GF-D8 (cell line): ENCODE results near the gene NIP7.
"Not testable (repeated sequence)": the region's sequence is repeated elsewhere in the genome, so short reads cannot be mapped to it uniquely, and the experiment has no call there.

Experiments
- DNase-seq: peaks from one replicate; lab custom pipeline; 2025; lab: John Stamatoyannopoulos, UW

NIP7 gene

GRCh38 chr16:69339289-69340094 is at the start of gene NIP7, which contains the start of gene COG8:
Gene NIP7 (plus strand): TSS chr16:69339772. CDS start chr16:69339830, 58 bp downstream.
Gene COG8 (minus strand): TSS chr16:69339564. CDS start chr16:69339552, 12 bp downstream.
- DNase-seq, result peak; percentile 96

GRCh38 chr16:69291657-69292056 is 47.9 kb upstream of the NIP7 start:
- not testable (repeated sequence) for DNase-seq

GRCh38 chr16:69293401-69293800 is 46.2 kb upstream of the NIP7 start:
- DNase-seq, result no peak

- DNase-seq, result no peak
Measured at GRCh38 chr16:69294051-69294450, 45.5 kb upstream of the NIP7 start.

- DNase-seq, result not testable (repeated sequence)
Measured at GRCh38 chr16:69296771-69297170, 42.8 kb upstream of the NIP7 start.

- no peak for DNase-seq
Measured at GRCh38 chr16:69298261-69298660, 41.3 kb upstream of the NIP7 start.

- DNase-seq, result no peak
Measured at GRCh38 chr16:69301187-69301586, 38.4 kb upstream of the NIP7 start.

GRCh38 chr16:69301861-69302260 is 37.7 kb upstream of the NIP7 start:
- DNase-seq, result no peak

- no peak for DNase-seq
Measured at GRCh38 chr16:69302301-69302700, 37.3 kb upstream of the NIP7 start.

- DNase-seq, result no peak
Measured at GRCh38 chr16:69306031-69306430, 33.5 kb upstream of the NIP7 start.

GRCh38 chr16:69307091-69307490 is 32.5 kb upstream of the NIP7 start:
- DNase-seq, result no peak

- no peak for DNase-seq
Measured at GRCh38 chr16:69307856-69308255, 31.7 kb upstream of the NIP7 start.

- DNase-seq, result no peak
Measured at GRCh38 chr16:69309316-69309715, 30.3 kb upstream of the NIP7 start.

- DNase-seq, result peak; percentile 84
Measured at GRCh38 chr16:69310653-69311532, 28.7 kb upstream of the NIP7 start, which contains the start of gene VPS4A. Gene VPS4A (plus strand): TSS chr16:69311350. CDS start chr16:69311512, 162 bp downstream.

GRCh38 chr16:69311533-69312387 is 27.8 kb upstream of the NIP7 start:
- no peak for DNase-seq

GRCh38 chr16:69313469-69313868 is 26.1 kb upstream of the NIP7 start:
- DNase-seq, result no peak

GRCh38 chr16:69314534-69314933 is 25.0 kb upstream of the NIP7 start:
- DNase-seq, result no peak

- DNase-seq, result no peak
Measured at GRCh38 chr16:69315486-69316311, 23.9 kb upstream of the NIP7 start.

- DNase-seq, result no peak
Measured at GRCh38 chr16:69316595-69317034, 23.0 kb upstream of the NIP7 start.

- DNase-seq, result no peak
Measured at GRCh38 chr16:69318177-69318910, 21.2 kb upstream of the NIP7 start.
